Thyroid gland (tissue), 4 donors: ENCODE measurements around the gene ENOPH1.
"Not testable (repeated sequence)": the region's sequence is repeated elsewhere in the genome, so short reads cannot be mapped to it uniquely, and the experiment has no call there.

Source experiments
- CTCF ChIP-seq, 6 experiments: fragments of 200-600 bp in 3 of 6; fragments of 450-650 bp in 3 of 6; sonication (generic) in 3 of 6; IDR thresholded peaks; one replicate each; pipeline ENCODE4 v1.5.1; 2016 to 2019; ENCODE audit warnings: antibody characterized with exemption in 6 of 6, mild to moderate bottlenecking in 2 of 6, inconsistent platforms in 1 of 6, moderate library complexity in 1 of 6
- POLR2A ChIP-seq, 2 donors: fragments of 450-650 bp; IDR thresholded peaks; one replicate each; pipeline ENCODE4 v1.6.1; 2017; ENCODE audit warnings: antibody characterized with exemption in 2 of 2, mild to moderate bottlenecking in 2 of 2, moderate library complexity in 1 of 2

- TF ChIP-seq CTCF, POLR2A (IDR thresholded peaks at IDR 0.05): not testable (repeated sequence)
These were observed 44.1 kb upstream of the ENOPH1 start for GRCh38 chr4:82386312-82386711.
